IPS-18a (cell line): ENCODE measurements around the gene SLC25A6.
"Not testable (repeated sequence)": the region's sequence is repeated elsewhere in the genome, so short reads cannot be mapped to it uniquely, and the experiment has no call there.

Experiments used
- H3K27ac ChIP-seq: one replicate; pipeline ENCODE4 v1.5.1; 2013; ENCODE audit warnings: low read length
- H3K27me3 ChIP-seq: one replicate; pipeline ENCODE4 v1.6.1; 2013; ENCODE audit warnings: mild to moderate bottlenecking, low read length; ENCODE audit not compliant: control insufficient read depth, insufficient read depth
- H3K36me3 ChIP-seq: one replicate; pipeline ENCODE4 v1.6.1; 2013; ENCODE audit warnings: low read depth, low read length; ENCODE audit not compliant: control insufficient read depth
- H3K4me1 ChIP-seq: one replicate; pipeline ENCODE4 v1.6.1; 2013; ENCODE audit warnings: low read depth, low read length; ENCODE audit not compliant: control insufficient read depth
- H3K4me3 ChIP-seq: one replicate; pipeline ENCODE4 v1.5.1; 2013; ENCODE audit warnings: low read length
- H3K9ac ChIP-seq: one replicate; pipeline ENCODE4 v1.6.1; 2013; ENCODE audit warnings: mild to moderate bottlenecking, low read length, moderate library complexity
- H3K9me3 ChIP-seq: one replicate; pipeline ENCODE4 v1.6.1; 2013; ENCODE audit warnings: low read depth, low read length; ENCODE audit not compliant: control insufficient read depth

SLC25A6 gene

GRCh38 chrX:1407035-1407434 lies 15.1 kb upstream of the SLC25A6 start:
- Histone ChIP-seq H3K27me3 (no peaks in the 10 kb centered on the region), H3K27ac (no peak overlapping the region), H3K36me3 (peaks cover 57% of the 10 kb centered on the region), H3K4me3 (no peak overlapping the region), H3K9ac (no peak overlapping the region), H3K9me3 (no peaks in the 10 kb centered on the region), H3K4me1 (no peaks in the 10 kb centered on the region)

DNA sequence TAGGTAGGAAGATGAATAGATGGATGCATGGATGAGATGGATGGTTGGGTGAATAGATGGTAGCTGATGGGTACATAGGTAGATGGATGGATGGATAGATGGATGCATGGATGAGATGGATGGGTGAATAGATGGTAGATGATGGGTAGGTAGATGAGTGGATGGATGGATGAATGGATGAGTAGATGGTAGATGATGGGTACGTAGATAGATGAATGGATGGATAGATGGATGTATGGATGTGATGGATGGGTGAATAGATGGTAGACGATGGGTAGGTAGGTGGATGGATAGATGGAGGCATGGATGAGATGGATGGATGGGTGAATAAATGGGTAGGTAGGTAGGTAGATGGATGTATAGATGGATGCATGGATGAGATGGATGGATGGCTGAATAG lies 13.9 kb upstream of the SLC25A6 start:
- peaks cover 49% of the 10 kb centered on the region for H3K36me3 ChIP-seq
- H3K4me1 ChIP-seq, H3K9ac ChIP-seq, H3K27ac ChIP-seq, H3K4me3 ChIP-seq, H3K9me3 ChIP-seq, H3K27me3 ChIP-seq: not testable (repeated sequence)

DNA sequence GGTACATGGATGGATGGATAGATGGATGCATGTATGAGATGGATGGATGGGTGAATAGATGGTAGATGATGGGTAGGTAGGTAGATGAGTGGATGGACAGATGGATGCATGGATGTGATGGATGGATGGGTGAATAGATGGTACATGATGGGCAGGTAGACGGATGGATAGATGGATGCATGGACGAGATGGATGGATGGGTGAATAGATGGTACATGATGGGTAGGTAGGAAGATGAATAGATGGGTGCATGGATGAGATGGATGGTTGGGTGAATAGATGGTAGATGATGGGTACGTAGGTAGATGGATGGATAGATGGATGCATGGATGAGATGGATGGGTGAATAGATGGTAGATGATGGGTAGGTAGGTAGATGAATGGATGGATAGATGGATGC lies 12.0 kb upstream of the SLC25A6 start:
- H3K4me1 ChIP-seq, H3K9ac ChIP-seq, H3K9me3 ChIP-seq, H3K27me3 ChIP-seq, H3K4me3 ChIP-seq, H3K27ac ChIP-seq: not testable (repeated sequence)
- peaks cover 58% of the 10 kb centered on the region for H3K36me3 ChIP-seq

- Histone ChIP-seq H3K4me3 (no peak overlapping the region), H3K27me3 (no peaks in the 10 kb centered on the region), H3K4me1 (no peaks in the 10 kb centered on the region), H3K9ac (no peak overlapping the region), H3K36me3 (peaks cover 58% of the 10 kb centered on the region), H3K27ac (no peak overlapping the region), H3K9me3 (no peaks in the 10 kb centered on the region)
Measured at GRCh38 chrX:1403228-1403627, 11.3 kb upstream of the SLC25A6 start.

DNA sequence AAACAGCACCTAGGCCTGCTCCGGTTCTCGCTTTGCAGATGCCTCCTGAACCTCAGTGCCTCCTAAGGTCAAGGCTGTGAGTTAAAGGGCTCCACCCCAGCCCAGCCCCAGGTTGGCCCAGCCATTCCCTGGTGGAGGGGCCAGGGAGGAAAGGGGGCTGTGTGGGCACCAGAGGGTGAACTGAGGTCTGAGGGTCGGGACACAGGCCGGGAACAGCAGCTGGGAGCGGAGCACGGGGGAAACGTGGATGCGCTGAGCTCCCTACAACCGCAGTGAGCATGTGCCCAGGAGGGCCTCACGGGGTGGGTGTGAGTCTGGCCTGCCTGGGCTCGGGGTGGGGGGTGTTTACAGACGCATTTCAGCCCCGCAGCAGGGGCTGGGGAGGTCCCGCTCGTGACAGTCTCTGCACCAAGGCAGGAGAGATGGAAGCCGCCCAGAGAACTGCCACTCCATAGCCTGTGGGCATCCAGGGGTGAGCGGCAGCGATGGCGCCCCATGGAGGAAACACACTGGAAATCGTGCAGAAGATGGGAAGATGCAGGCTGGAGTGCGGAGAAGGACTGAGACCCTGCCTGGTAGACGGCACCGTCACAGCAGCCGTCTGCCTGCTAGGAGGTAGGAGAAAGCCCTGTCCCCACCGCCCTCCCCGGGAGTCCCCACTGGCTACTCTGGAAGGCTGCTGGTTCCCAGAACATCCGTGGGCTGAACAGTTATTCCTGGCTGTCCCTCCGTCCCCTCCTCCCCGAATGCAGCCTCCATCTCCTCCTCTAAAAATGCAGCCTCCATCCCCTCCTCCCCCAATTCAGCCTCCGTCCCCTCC lies 9.9 kb upstream of the SLC25A6 start:
- H3K9ac ChIP-seq = no peak overlapping the region
- peaks cover 50% of the 10 kb centered on the region for H3K36me3 ChIP-seq
- H3K27ac ChIP-seq = no peak overlapping the region

GRCh38 chrX:1400742-1401471 lies 9.0 kb upstream of the SLC25A6 start:
- no peaks in the 10 kb centered on the region for H3K27me3 ChIP-seq
- H3K36me3 ChIP-seq = peaks cover 48% of the 10 kb centered on the region
- no peaks in the 10 kb centered on the region for H3K4me1 ChIP-seq
- H3K9ac ChIP-seq = no peak overlapping the region
- no peak overlapping the region for H3K27ac ChIP-seq
- no peaks in the 10 kb centered on the region for H3K9me3 ChIP-seq
- H3K4me3 ChIP-seq = no peak overlapping the region

More for the DNA sequence above, 9.9 kb upstream of the SLC25A6 start:
- Histone ChIP-seq H3K27me3 (no peaks in the 10 kb centered on the region), H3K9me3 (no peaks in the 10 kb centered on the region), H3K4me1 (no peaks in the 10 kb centered on the region), H3K4me3 (no peak overlapping the region)

- H3K4me1 ChIP-seq = no peaks in the 10 kb centered on the region
- no peaks in the 10 kb centered on the region for H3K27me3 ChIP-seq
- no peaks in the 10 kb centered on the region for H3K9me3 ChIP-seq
- H3K36me3 ChIP-seq = peaks cover 42% of the 10 kb centered on the region
- no peak overlapping the region for H3K9ac ChIP-seq
- H3K27ac ChIP-seq = no peak overlapping the region
- no peak overlapping the region for H3K4me3 ChIP-seq
Measured at GRCh38 chrX:1400049-1400448, 8.1 kb upstream of the SLC25A6 start.

- Histone ChIP-seq H3K9ac (no peak overlapping the region), H3K36me3 (peaks cover 28% of the 10 kb centered on the region), H3K4me1 (no peaks in the 10 kb centered on the region), H3K27me3 (no peaks in the 10 kb centered on the region), H3K9me3 (no peaks in the 10 kb centered on the region), H3K4me3 (no peak overlapping the region), H3K27ac (no peak overlapping the region)
Measured at GRCh38 chrX:1398431-1399340, 6.8 kb upstream of the SLC25A6 start.

DNA sequence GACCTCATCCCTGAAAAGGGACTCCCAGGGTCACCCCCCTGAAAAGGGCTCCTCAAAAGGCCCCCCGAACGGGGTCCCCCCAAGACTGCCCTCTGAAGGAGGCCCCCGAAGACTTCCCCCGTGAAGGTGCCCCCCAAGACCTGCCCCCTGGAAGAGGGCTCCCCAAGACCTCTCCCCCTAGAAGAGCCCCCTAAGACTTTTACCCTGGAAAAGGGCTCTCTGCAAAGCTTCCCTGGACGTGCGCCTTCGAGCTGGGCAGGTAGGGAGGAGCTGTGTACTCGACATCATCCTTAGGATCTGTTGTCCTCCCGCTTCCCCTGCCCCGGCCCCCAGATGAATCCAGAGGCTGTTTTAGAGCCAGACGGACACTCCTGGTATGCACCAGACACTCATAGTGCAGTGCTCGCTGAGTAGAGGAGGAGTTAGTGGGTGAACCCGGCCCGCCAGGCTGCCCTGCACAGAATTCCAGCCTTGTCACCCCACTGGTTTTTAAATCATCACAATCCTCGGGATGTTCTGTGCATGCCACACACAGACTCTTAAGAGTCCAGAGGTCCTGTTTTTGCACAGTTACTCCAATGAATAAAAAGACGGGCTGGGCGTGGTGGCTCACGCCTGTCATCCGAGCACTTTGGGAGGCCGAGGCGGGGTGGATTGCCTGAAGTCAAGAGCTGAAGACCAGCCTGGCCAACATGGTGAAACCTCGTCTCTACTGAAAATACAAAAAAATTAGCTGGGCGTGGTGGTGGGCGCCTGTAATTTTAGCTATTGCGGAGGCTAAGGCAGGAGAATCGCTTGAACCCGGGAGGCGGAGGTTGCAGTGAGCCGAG lies 5.7 kb upstream of the SLC25A6 start:
- Histone ChIP-seq H3K27me3 (no peaks in the 10 kb centered on the region), H3K9ac (no peak overlapping the region), H3K36me3 (peaks cover 20% of the 10 kb centered on the region), H3K4me1 (no peaks in the 10 kb centered on the region), H3K9me3 (no peaks in the 10 kb centered on the region), H3K27ac (no peak overlapping the region), H3K4me3 (no peak overlapping the region)

- Histone ChIP-seq H3K27me3 (no peaks in the 10 kb centered on the region), H3K4me3 (no peak overlapping the region), H3K27ac (no peak overlapping the region), H3K9me3 (no peaks in the 10 kb centered on the region), H3K36me3 (peaks cover 20% of the 10 kb centered on the region), H3K9ac (no peak overlapping the region), H3K4me1 (no peaks in the 10 kb centered on the region)
Measured at GRCh38 chrX:1397001-1397400, 5.1 kb upstream of the SLC25A6 start.
